GM23248 (cell line): ENCODE results near the gene FPGS. TPM values are rescaled to one million over a fixed set of nuclear protein-coding genes. Genes with fewer than 3 reads are reported as not detected.

Source experiments
- DNase-seq: peaks from one replicate; pipeline ENCODE4 v3.0.0-alpha.2; 2015
- H2AFZ ChIP-seq: fragments of 200-600 bp; sonication (generic); 2 replicates; pipeline ENCODE4 v1.6.1; 2016; ENCODE audit warnings: antibody characterized with exemption
- H3F3A ChIP-seq: fragments of 200-600 bp; sonication (generic); 2 replicates; pipeline ENCODE4 v1.6.1; 2016; ENCODE audit warnings: mild to moderate bottlenecking, antibody characterized with exemption, mixed run types; ENCODE audit not compliant: insufficient read depth
- H3K27ac ChIP-seq: fragments of 200-600 bp; sonication (generic); 2 replicates; pipeline ENCODE4 v1.5.1; 2016; ENCODE audit warnings: mild to moderate bottlenecking
- H3K27me3 ChIP-seq: fragments of 200-600 bp; sonication (generic); replicated peaks from 2 replicates; pipeline ENCODE4 v1.6.1; 2016; ENCODE audit warnings: mild to moderate bottlenecking; ENCODE audit not compliant: insufficient read depth
- H3K36me3 ChIP-seq: fragments of 200-600 bp; sonication (generic); 2 replicates; pipeline ENCODE4 v1.6.1; 2016; ENCODE audit warnings: low read depth, mild to moderate bottlenecking
- H3K4me1 ChIP-seq: fragments of 200-600 bp; sonication (generic); 2 replicates; pipeline ENCODE4 v1.6.1; 2016; ENCODE audit warnings: mild to moderate bottlenecking; ENCODE audit not compliant: insufficient read depth
- H3K4me2 ChIP-seq: fragments of 200-600 bp; sonication (generic); one replicate; pipeline ENCODE4 v1.6.1; 2016; ENCODE audit warnings: mild to moderate bottlenecking; ENCODE audit not compliant: unreplicated experiment
- H3K4me3 ChIP-seq: fragments of 200-600 bp; sonication (generic); 2 replicates; pipeline ENCODE4 v1.5.1; 2016; ENCODE audit warnings: mild to moderate bottlenecking
- H3K79me2 ChIP-seq: fragments of 200-600 bp; sonication (generic); 2 replicates; pipeline ENCODE4 v1.6.1; 2016; ENCODE audit warnings: mild to moderate bottlenecking; ENCODE audit not compliant: insufficient read depth
- H3K9ac ChIP-seq: fragments of 200-600 bp; sonication (generic); 2 replicates; pipeline ENCODE4 v1.6.1; 2016; ENCODE audit warnings: mild to moderate bottlenecking
- H3K9me2 ChIP-seq: fragments of 200-600 bp; sonication (generic); 2 replicates; pipeline ENCODE4 v1.6.1; 2016; ENCODE audit warnings: mixed run types, mild to moderate bottlenecking, moderate library complexity; ENCODE audit not compliant: insufficient read depth
- H3K9me3 ChIP-seq: fragments of 200-600 bp; sonication (generic); one replicate; pipeline ENCODE4 v1.6.1; 2017; ENCODE audit warnings: low read depth
- H4K20me1 ChIP-seq: fragments of 200-600 bp; sonication (generic); 2 replicates; pipeline ENCODE4 v1.6.0; 2016; ENCODE audit not compliant: insufficient read depth
- EZH2 ChIP-seq: fragments of 200-600 bp; sonication (generic); IDR thresholded peaks from 2 replicates; pipeline ENCODE4 v1.6.1; 2018; ENCODE audit warnings: antibody characterized with exemption, mild to moderate bottlenecking; ENCODE audit not compliant: insufficient read depth, poor library complexity, severe bottlenecking
- EZH2phosphoT487 ChIP-seq: fragments of 200-600 bp; sonication (generic); IDR thresholded peaks from 2 replicates; pipeline ENCODE4 v1.6.1; 2018; ENCODE audit warnings: antibody characterized with exemption, moderate library complexity, mild to moderate bottlenecking, low read depth; ENCODE audit not compliant: insufficient read depth
- WGBS, 2 experiments: methylation state at CpG; one replicate each; pipeline ENCODE4 v1.1.6; 2015 to 2017; ENCODE audit warnings: low lambda C conversion rate in 2 of 2, low coverage in 1 of 2; ENCODE audit errors: missing lambda C conversion rate in 2 of 2; 5-methylcytosine and 5-hydroxymethylcytosine counted together
- in situ Hi-C: fragments of 300-500 bp; cut with MboI; formaldehyde crosslinking; loops from 2 replicates; pipeline ENCODE4 v1.15.0; 2020
- polyA plus RNA-seq: library from polyadenylated mRNA; unstranded; fragments of >200 nt; fragmentation: Nextera tagmentation; extraction: Ambion mirVana; gene quantifications from 2 replicates; pipeline ENCODE4 v1.2.1, GENCODE V29; 2016
- total RNA-seq: library from RNA; depleted of rRNA; stranded (reverse); fragments of >200 nt; shearing (Covaris generic); gene quantifications from 2 replicates; pipeline ENCODE4 v1.2.3, GENCODE V29; 2014

FPGS gene
- total and polyA plus RNA-seq, 2 experiments from 2014 or later, result 60.2 to 80.4 TPM

- H3K36me3 ChIP-seq, result no peaks in the 10 kb centered on the region
- no peak for DNase-seq
- H3K79me2 ChIP-seq, result no peaks in the 10 kb centered on the region
- WGBS, 2 experiments, result 62 to 73% methylated on average over 4 of the region's 4 CpGs
- H3K4me3 ChIP-seq, result no peak overlapping the region
- in situ Hi-C loops, result no loop called here
- TF ChIP-seq EZH2phosphoT487 (no peak), EZH2 (no peak)
- H3K27me3 ChIP-seq, result no peaks in the 10 kb centered on the region
- no peaks in the 10 kb centered on the region for H4K20me1 ChIP-seq
- H2AFZ ChIP-seq, result no peak overlapping the region
- no peaks in the 10 kb centered on the region for H3K9me3 ChIP-seq
- H3K4me1 ChIP-seq, result 0 out of 2 replicates have a peak, but pooled peaks cover 4% of the 10 kb centered on the region
- no peak overlapping the region for H3K4me2 ChIP-seq
- H3K9me2 ChIP-seq, result no peaks in the 10 kb centered on the region
- H3K9ac ChIP-seq, result no peak overlapping the region
- 0 out of 2 replicates have a peak, but pooled peaks cover 3% of the 10 kb centered on the region for H3F3A ChIP-seq
- H3K27ac ChIP-seq, result no peak overlapping the region
These were observed 32.6 kb upstream of the FPGS start for GRCh38 chr9:127769929-127770582.

- no peaks in the 10 kb centered on the region for H3K36me3 ChIP-seq
- DNase-seq, result no peak
- 0 out of 2 replicates have a peak, but pooled peaks cover 3% of the 10 kb centered on the region for H3F3A ChIP-seq
- H2AFZ ChIP-seq, result peak overlapping the region; percentile 75; the same call in 1 of the 2 replicates
- H3K9ac ChIP-seq, result no peak overlapping the region
- peak overlapping the region; percentile 69; the same call in 1 of the 2 replicates for H3K4me3 ChIP-seq
- no peaks in the 10 kb centered on the region for H4K20me1 ChIP-seq
- in situ Hi-C loops, result no loop called here
- H3K4me2 ChIP-seq, result no peak overlapping the region
- no peak for TF ChIP-seq EZH2phosphoT487
- no peak for TF ChIP-seq EZH2
- no peaks in the 10 kb centered on the region for H3K79me2 ChIP-seq
- H3K27me3 ChIP-seq, result no peaks in the 10 kb centered on the region
- H3K9me3 ChIP-seq, result no peaks in the 10 kb centered on the region
- WGBS, 2 experiments, result 45 to 73% methylated on average over 3 of the region's 3 CpGs
- no peak overlapping the region for H3K27ac ChIP-seq
- no peaks in the 10 kb centered on the region for H3K9me2 ChIP-seq
- 0 out of 2 replicates have a peak, but pooled peaks cover 4% of the 10 kb centered on the region for H3K4me1 ChIP-seq
These were observed 32.1 kb upstream of the FPGS start for GRCh38 chr9:127770583-127770904.

- peak overlapping the region; percentile 87 for H3K4me2 ChIP-seq
- no peaks in the 10 kb centered on the region for H3K9me2 ChIP-seq
- no peak overlapping the region for H3K9ac ChIP-seq
- H4K20me1 ChIP-seq, result no peaks in the 10 kb centered on the region
- no peaks in the 10 kb centered on the region for H3K9me3 ChIP-seq
- H3K27ac ChIP-seq, result no peak overlapping the region
- no peaks in the 10 kb centered on the region for H3K79me2 ChIP-seq
- H3K27me3 ChIP-seq, result no peaks in the 10 kb centered on the region
- H2AFZ ChIP-seq, result peak overlapping the region; percentile 75
- 13 to 18% methylated on average over 34 to 39 of the region's 43 CpGs for WGBS, 2 experiments
- H3K36me3 ChIP-seq, result no peaks in the 10 kb centered on the region
- TF ChIP-seq EZH2, result no peak
- no peak for TF ChIP-seq EZH2phosphoT487
- DNase-seq, result peak; percentile 96
- H3K4me1 ChIP-seq, result 0 out of 2 replicates have a peak, but pooled peaks cover 4% of the 10 kb centered on the region
- 0 out of 2 replicates have a peak, but pooled peaks cover 3% of the 10 kb centered on the region for H3F3A ChIP-seq
- H3K4me3 ChIP-seq, result peak overlapping the region; percentile 69
- in situ Hi-C loops, result no loop called here
These were observed 31.6 kb upstream of the FPGS start for GRCh38 chr9:127770905-127771569.

- no peaks in the 10 kb centered on the region for H4K20me1 ChIP-seq
These were observed 31.0 kb upstream of the FPGS start for GRCh38 chr9:127771570-127772189.

More at GRCh38 chr9:127771570-127772189, 31.0 kb upstream of the FPGS start:
- Histone ChIP-seq H3K9me3 (no peaks in the 10 kb centered on the region), H2AFZ (peak overlapping the region; percentile 37; the same call in 1 of the 2 replicates), H3K79me2 (no peaks in the 10 kb centered on the region), H3K4me3 (peak overlapping the region; percentile 69), H3K4me1 (0 out of 2 replicates have a peak, but pooled peaks cover 4% of the 10 kb centered on the region), H3K9ac (no peak overlapping the region), H3K36me3 (no peaks in the 10 kb centered on the region), H3K27me3 (no peaks in the 10 kb centered on the region), H3F3A (0 out of 2 replicates have a peak, but pooled peaks cover 3% of the 10 kb centered on the region), H3K4me2 (no peak overlapping the region), H3K9me2 (no peaks in the 10 kb centered on the region), H3K27ac (no peak overlapping the region)
- no peak for DNase-seq
- WGBS, 2 experiments, result 7 to 10% methylated on average over 9 to 18 of the region's 19 CpGs
- TF ChIP-seq EZH2phosphoT487 (no peak), EZH2 (no peak)
- in situ Hi-C loops, result no loop called here
